HG03571 (cell line): ENCODE measurements around the gene DNM1L.

Experiments
- ATAC-seq: cut with Tn5 transposase; IDR thresholded peaks from one replicate; pipeline ENCODE4 v1.9.1; 2021; ENCODE audit not compliant: unreplicated experiment

DNM1L gene

GRCh38 chr12:32679091-32679919 lies at the start of gene DNM1L:
DNM1L (plus strand) TSS chr12:32679301; CDS start chr12:32679364, 63 bp downstream.
- ATAC-seq, result peak; percentile 97

GRCh38 chr12:32641287-32641901 lies 37.7 kb upstream of the DNM1L start:
- ATAC-seq, result no peak

DNA sequence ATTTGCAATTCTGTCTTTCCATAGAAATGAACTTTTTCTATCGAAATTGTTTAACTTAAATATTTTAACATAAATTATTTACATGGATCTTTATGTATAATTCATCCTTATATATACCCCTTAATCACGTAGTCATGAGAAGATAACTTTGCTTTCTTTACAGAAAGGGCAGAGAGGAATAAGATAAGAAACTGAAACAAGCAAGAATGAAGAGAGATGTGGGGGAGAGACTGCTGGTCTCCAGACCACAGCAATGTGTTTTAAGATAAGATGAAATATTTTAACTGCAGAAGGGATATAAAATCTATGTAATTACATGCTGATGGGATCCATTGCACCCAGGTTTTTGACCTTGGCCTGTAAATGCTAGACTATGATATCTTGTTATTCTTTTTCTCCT lies 34.7 kb upstream of the DNM1L start:
- no peak for ATAC-seq

DNA sequence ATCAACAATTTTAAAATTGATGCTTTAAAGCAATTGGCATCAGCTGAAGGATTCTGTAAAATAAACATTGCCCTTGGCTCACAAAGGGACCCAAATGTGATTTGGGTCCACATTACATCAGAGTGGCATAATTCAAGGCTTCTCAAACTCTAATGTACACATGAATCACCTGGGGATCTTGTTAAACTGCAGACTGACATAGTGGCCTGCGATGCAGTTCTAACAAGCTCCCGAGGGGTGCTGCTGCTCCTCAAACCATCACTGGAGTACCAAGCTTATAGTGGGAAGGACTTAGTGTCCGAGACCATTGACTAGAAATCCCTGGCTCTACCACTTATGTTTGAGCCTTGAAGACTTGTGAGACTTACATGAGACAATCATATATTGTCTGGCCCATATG lies 31.8 kb upstream of the DNM1L start:
- ATAC-seq, result no peak

DNA sequence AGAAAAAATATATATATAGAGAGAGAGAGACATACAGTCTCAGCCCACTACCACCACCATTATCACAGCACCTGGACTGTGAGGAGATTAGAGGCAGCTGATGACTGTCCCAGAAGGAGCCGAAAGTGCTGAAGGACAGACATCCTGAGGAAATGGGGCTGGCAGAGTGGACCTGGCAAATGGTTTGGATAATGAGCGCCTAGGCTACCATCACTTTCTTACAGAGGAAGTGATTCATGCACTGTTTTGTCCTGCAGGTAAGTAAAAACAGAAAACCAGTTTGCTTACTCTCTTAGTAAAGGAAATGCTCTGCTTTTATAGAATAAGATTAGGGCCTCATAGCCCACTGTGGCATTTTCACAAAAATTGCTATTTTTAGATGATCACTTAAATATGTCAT lies 28.6 kb upstream of the DNM1L start:
- ATAC-seq, result no peak

GRCh38 chr12:32651151-32651955 lies 27.7 kb upstream of the DNM1L start:
- no peak for ATAC-seq

- no peak for ATAC-seq
Measured at GRCh38 chr12:32651956-32652210, 27.2 kb upstream of the DNM1L start.

DNA sequence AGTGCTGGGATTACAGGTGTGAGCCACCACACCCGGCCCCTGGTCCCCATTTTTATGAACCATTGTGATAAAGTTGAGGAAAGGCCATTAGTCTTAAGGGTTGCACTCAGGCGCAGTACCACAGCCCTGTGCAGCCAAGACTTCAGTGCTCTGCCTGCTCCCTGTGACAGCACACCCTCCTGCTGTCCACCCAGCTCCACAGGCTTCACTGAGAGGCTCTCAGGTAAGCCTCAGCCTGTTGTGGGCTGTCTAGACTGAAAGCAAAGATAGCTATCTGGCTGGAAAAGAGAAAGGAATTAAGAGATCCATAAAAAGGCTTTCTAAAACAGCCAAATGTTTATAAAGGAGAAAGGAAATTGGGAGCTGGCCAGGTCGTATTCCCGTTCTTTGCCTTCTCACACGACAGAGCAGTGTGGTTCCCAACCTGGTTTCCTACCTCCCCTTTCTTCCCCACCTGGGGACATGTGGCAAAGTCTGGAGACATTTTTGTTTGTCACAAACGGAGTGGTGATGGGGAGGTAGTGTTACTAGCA lies 19.1 kb upstream of the DNM1L start:
- no peak for ATAC-seq

DNA sequence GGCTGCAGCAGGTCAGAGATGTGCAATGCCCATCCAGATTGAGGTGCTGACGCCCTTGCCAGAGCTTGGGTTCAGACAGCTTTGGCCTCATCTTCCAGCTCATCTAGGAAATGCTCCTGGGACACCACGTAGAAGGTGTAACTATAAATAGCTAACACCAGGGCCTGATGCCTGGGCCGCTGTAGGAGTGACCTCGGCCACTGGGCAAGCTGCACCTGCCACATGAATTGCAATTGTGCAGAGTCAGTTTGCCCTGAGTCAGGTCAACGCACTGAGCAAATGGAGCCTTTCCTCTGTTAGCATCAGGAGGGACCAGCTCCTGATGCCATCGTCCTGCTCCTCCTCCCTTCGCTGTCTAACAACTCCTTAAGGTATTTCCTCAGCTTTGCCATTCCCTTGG lies 17.4 kb upstream of the DNM1L start:
- ATAC-seq, result no peak

DNA sequence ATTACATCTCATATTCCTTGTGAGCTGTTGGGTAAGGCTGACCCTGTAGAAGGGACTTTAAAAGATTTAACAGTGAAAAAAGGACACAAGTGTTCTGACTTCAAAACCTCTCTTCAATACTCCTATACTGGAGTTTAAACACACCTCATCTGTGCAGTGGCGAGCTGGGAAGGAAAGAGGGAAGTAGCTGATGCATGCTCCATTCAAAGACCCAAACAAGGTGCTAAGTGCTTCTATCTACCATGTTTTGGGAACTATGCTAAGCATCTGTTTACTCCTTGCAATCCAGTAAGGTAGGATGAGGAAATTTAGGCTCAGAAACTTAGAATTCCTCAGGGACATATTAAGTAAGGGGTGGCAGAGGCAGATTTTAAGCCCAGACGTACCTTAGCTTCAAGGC lies 16.4 kb upstream of the DNM1L start:
- no peak for ATAC-seq

GRCh38 chr12:32666018-32666417 lies 13.1 kb upstream of the DNM1L start:
- no peak for ATAC-seq

DNA sequence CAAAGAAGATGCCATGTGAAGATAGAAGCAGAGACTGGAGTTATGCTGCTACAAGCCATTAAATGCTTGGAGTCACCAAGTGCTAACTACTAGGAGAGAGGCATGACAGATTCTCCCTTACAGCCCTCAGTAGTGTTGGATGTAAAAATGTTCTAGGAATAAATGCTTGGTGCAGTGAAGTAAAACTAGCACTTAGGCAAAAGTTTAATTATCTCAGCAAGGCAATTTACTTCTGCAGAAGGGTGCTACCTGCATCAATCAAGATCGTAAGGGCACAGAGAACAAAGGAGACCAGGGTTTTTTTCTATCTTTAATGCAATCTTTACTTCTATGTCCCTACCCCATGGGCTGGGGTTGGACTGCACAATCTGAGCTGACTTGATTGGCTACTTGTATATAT lies 9.5 kb upstream of the DNM1L start:
- no peak for ATAC-seq

DNA sequence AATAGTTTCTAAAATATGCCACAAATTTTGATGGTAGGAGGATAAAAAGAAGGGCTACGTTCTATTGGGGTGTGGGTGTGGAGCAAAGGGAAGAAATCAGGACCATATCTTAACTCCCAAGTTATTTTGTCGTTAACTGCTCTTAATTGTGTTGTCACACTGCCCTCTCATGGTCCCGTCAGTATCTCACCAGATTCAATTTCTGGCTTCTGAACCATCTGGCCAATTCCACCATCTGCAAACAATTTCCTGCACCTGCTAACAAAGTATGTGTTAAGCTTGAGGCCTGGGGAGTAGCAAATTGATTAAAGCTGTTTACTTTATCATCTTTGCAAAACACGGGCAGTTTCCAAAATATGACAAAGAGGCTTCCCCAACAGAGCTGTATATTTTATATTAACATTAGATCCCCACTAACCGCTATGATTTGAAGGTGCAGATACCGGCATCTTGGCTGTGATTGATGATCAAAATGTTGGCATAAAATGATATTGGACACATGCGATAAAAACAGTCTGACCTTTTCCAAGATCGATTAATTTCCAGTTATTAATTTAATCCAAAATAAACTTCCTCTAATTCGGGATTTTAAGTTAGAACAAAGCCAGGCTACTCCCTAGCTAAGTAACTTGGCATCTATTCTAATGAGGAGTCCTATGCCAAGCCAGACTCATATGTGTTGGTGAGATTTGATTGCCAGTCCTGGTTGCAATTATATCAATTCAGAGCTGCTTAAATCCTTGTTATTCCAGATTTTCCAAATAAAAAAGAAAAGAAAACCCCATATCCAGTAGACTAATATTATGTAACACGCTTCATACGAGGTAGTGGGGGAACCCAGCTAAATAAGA lies 6.9 kb upstream of the DNM1L start:
- ATAC-seq, result no peak

DNA sequence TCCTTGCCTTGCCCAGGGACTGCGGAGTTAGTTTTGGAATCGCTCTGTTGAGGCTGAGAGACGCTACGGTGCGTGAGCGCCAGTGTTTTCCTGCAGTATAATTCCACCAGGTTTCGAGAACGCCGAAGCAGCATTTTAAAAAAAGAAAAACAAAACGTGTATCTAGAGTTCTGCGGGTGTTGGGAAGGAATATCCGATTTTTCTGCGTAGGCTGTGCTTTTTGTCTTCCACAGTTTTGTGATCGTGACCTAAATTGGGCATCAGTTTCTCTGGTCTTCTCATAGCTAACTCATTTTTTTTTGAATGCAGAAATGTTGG lies 778 bp downstream of the DNM1L start:
- no peak for ATAC-seq

- no peak for ATAC-seq
Measured at GRCh38 chr12:32680787-32681186, 1.7 kb downstream of the DNM1L start.

- ATAC-seq, result no peak
Measured at GRCh38 chr12:32681272-32681671, 2.2 kb downstream of the DNM1L start.

GRCh38 chr12:32686340-32686739 lies 7.2 kb downstream of the DNM1L start:
- no peak for ATAC-seq

DNA sequence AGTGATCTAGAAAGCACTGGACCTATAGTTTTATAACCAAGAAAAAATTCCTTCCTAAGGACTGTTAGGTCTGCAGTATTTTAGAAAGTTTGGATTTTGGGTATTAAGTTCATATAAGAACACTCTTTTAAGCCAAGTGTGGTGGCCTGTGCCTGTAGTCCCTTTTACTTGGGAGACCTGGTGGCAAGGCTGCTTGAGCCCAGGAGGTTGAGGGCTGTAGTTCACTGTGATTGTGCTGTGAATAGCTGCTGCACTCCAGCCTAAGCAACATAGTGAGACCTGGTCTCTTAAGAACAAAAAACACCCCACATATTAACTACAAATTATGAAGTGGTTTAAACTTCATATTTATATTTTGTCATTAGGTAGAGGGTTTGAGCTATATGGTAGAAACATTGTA lies 9.7 kb downstream of the DNM1L start:
- no peak for ATAC-seq

DNA sequence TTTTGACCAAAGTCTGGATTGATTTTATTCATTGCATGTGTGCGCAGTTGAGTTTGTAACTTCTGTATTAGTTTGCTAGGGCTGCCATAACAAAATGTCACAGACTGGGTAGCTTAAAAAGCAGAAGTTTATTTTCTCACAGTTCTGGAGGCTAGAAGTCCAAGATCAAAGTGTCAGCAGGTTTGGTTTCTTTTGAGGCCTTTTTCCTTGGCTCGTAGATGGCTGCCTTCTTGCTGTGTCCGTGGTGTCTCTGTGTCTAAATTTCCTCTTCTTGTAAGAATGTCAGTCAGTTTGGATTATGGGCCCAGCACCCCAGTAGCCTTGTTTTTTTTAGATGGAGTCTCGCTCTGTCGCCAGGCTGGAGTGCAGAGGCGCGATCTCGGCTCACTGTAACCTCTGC lies 11.8 kb downstream of the DNM1L start:
- no peak for ATAC-seq

- ATAC-seq, result no peak
Measured at GRCh38 chr12:32692358-32692757, 13.3 kb downstream of the DNM1L start.

- ATAC-seq, result no peak
Measured at GRCh38 chr12:32693036-32693435, 13.9 kb downstream of the DNM1L start.
